HepG2 (cell line): ENCODE results near the gene BMP6. TPM values are rescaled to one million over a fixed set of nuclear protein-coding genes. Genes with fewer than 3 reads are reported as not detected.
A peak's percentile ranks its signal among the peaks of the same experiment; 100 is the strongest.

Source experiments
- ASH2L ChIP-seq: fragments of 300-600, 200-600 bp; sonication (generic); IDR thresholded peaks from 2 replicates; pipeline ENCODE4 v1.7.0; 2017; ENCODE audit warnings: low read depth, mild to moderate bottlenecking, moderate library complexity, mixed read lengths, low read length; ENCODE audit not compliant: insufficient read length
- ATF7-NPFF ChIP-seq: sonication (generic); formaldehyde crosslinking; IDR thresholded peaks from 2 replicates; pipeline ENCODE4 v1.8.1; 2023; ENCODE audit warnings: mild to moderate bottlenecking, low read depth, missing genetic modification reagents, moderate library complexity
- DR1 ChIP-seq: sonication (generic); formaldehyde crosslinking; IDR thresholded peaks from 2 replicates; pipeline ENCODE4 v1.8.0; 2021; ENCODE audit warnings: mild to moderate bottlenecking, missing genetic modification reagents, inconsistent platforms
- EHMT2 ChIP-seq: fragments of 200-600 bp; sonication (generic); IDR thresholded peaks from 2 replicates; pipeline ENCODE4 v1.7.0; 2017; ENCODE audit warnings: antibody characterized with exemption, low read depth, low read length, borderline replicate concordance
- ETS1 ChIP-seq: sonication (generic); formaldehyde crosslinking; IDR thresholded peaks from 2 replicates; pipeline ENCODE4 v1.4.0; 2020; ENCODE audit warnings: missing genetic modification reagents
- HNRNPUL1 ChIP-seq: fragments of 200-400 bp; formaldehyde crosslinking; IDR thresholded peaks from 2 replicates; pipeline ENCODE4 v1.6.1; 2017; ENCODE audit warnings: low read depth, mild to moderate bottlenecking, low read length, moderate library complexity
- MYC ChIP-seq: sonication (generic); formaldehyde crosslinking; IDR thresholded peaks from 2 replicates; pipeline ENCODE4 v1.9.0; 2021; ENCODE audit warnings: missing genetic modification reagents, borderline replicate concordance
- MYPOP ChIP-seq: sonication (generic); formaldehyde crosslinking; IDR thresholded peaks from 2 replicates; pipeline ENCODE4 v1.8.1; 2023; ENCODE audit warnings: mild to moderate bottlenecking, moderate library complexity, missing genetic modification reagents
- NR2F6 ChIP-seq, 2 experiments: IDR thresholded peaks; 2 replicates each; pipeline ENCODE4 v1.6.1; 2016; ENCODE audit warnings: antibody characterized with exemption in 1 of 2, mild to moderate bottlenecking in 1 of 2
- NRL ChIP-seq: sonication (generic); formaldehyde crosslinking; IDR thresholded peaks from 2 replicates; pipeline ENCODE4 v1.5.0; 2020; ENCODE audit warnings: missing genetic modification reagents, mild to moderate bottlenecking, moderate library complexity, borderline replicate concordance
- PATZ1 ChIP-seq: sonication (generic); formaldehyde crosslinking; IDR thresholded peaks from 2 replicates; pipeline ENCODE4 v1.4.0; 2020; ENCODE audit warnings: missing genetic modification reagents
- THRA ChIP-seq: sonication (generic); formaldehyde crosslinking; IDR thresholded peaks from 2 replicates; pipeline ENCODE4 v1.4.0; 2020; ENCODE audit warnings: missing genetic modification reagents, borderline replicate concordance
- ZNF253 ChIP-seq: sonication (generic); formaldehyde crosslinking; IDR thresholded peaks from 2 replicates; pipeline ENCODE4 v1.8.0; 2022; ENCODE audit warnings: mild to moderate bottlenecking, missing genetic modification reagents, borderline replicate concordance
- ZNF580 ChIP-seq: IDR thresholded peaks from 2 replicates; pipeline ENCODE4 v1.6.1; 2016; ENCODE audit warnings: low read depth, borderline replicate concordance
- ZNF639 ChIP-seq: conservative IDR thresholded peaks from 2 replicates; pipeline ENCODE4 v1.6.1; 2018; ENCODE audit warnings: missing genetic modification reagents
- ZNF687 ChIP-seq: sonication (generic); formaldehyde crosslinking; IDR thresholded peaks from 2 replicates; pipeline ENCODE4 v1.5.1; 2020; ENCODE audit warnings: mild to moderate bottlenecking, missing genetic modification reagents, moderate library complexity
- polyA plus RNA-seq, 8 experiments: library from polyadenylated mRNA; depleted of rRNA in 3 of 8; stranded (reverse) in 7 of 8; unstranded in 1 of 8; fragments of >200 nt; fragmentation: Illumina TruSeq in 4 of 8; extraction: Trizol in 4 of 8; gene quantifications; 2 replicates each; pipeline versions ENCODE4 v1.2.1 to v1.2.3, GENCODE V29; 2011 to 2016; ENCODE audit warnings: low read depth in 4 of 8, missing spikeins in 1 of 8, mixed read lengths in 1 of 8; ENCODE audit not compliant: insufficient read depth in 1 of 8
- total RNA-seq, 5 experiments: library from RNA; depleted of rRNA; stranded (reverse); fragments of >200 nt; fragmentation: Illumina TruSeq; extraction: Trizol; gene quantifications; 2 replicates each; pipeline ENCODE4 v1.2.3, GENCODE V29; 2016; ENCODE audit warnings: low read depth in 1 of 5

Gene BMP6
- total and polyA plus RNA-seq, 2 of the 13 experiments (the other 11 are each of a cell fraction or from before 2014, with no cell fraction given), result 0.09 to 0.18 TPM

GRCh38 chr6:7726416-7727085 is 652 bp downstream of the BMP6 start (continued):
- TF ChIP-seq ZNF687 (CRISPR knock-in tag) (peak; percentile 56), HNRNPUL1 (no peak), PATZ1 (no peak), ZNF253 (CRISPR knock-in tag) (peak; percentile 47; the same call in 1 of the 2 replicates), MYC (CRISPR knock-in tag) (no peak; the same call in 1 of the 2 replicates), DR1 (no peak), MYPOP (CRISPR knock-in tag) (peak; percentile 51; the same call in 1 of the 2 replicates), ATF7-NPFF (CRISPR knock-in tag) (peak; percentile 49; the same call in 1 of the 2 replicates), EHMT2 (no peak), ZNF580 (CRISPR knock-in tag) (no peak), ASH2L (no peak), NRL (CRISPR knock-in tag) (0 out of 2 replicates have a peak, but pooled peaks have one; percentile 78), ZNF639 (CRISPR knock-in tag) (no peak), NR2F6 (IDR thresholded peaks at IDR 0.05) (no peak), NR2F6 (CRISPR knock-in tag; IDR thresholded peaks at IDR 0.05) (no peak), THRA (CRISPR knock-in tag) (no peak), ETS1 (CRISPR knock-in tag) (no peak)
